IMR-90 (cell line): ENCODE measurements around the gene ANTXR2. TPM values are rescaled to one million over a fixed set of nuclear protein-coding genes. Genes with fewer than 3 reads are reported as not detected.

Source experiments
- ATAC-seq: fragments of 200-7000 bp; cut with Tn5 transposase; 2 replicates; pipeline ENCODE4 v1.9.1; 2020; ENCODE audit warnings: low read depth, mild to moderate bottlenecking, moderate library complexity
- BruUV-seq: library from RNA; stranded (reverse); fragments of 400-500 nt; replicated peaks from 2 replicates; lab custom pipeline; 2021; lab: Mats Ljungman, UMichigan
- CTCF ChIA-PET: fragments of 300-600 bp; formaldehyde crosslinking; extraction: SDS; loops from one replicate; lab custom pipeline; 2021; ENCODE audit warnings: antibody characterized with exemption; lab: Yijun Ruan, JAX
- POLR2A ChIA-PET: fragments of 300-600 bp; sonication (Branson Sonifier 250); formaldehyde crosslinking; loops from one replicate; lab custom pipeline; 2022; ENCODE audit warnings: antibody characterized with exemption; ENCODE audit not compliant: unreplicated experiment; lab: Charles Lee
- DNase-seq: peaks from one replicate; pipeline ENCODE4 v3.0.0; 2013
- H2AFZ ChIP-seq: replicated peaks from 2 replicates; pipeline ENCODE3; 2013; ENCODE audit warnings: low read length, mild to moderate bottlenecking; ENCODE audit not compliant: poor library complexity
- H2AK5ac ChIP-seq: 2 replicates; pipeline ENCODE4 v1.6.1; 2013; ENCODE audit warnings: low read depth, low read length, inconsistent platforms
- H2AK9ac ChIP-seq: replicated peaks from 2 replicates; pipeline ENCODE3; 2013; ENCODE audit warnings: mild to moderate bottlenecking, low read depth, low read length, moderate library complexity; ENCODE audit not compliant: poor library complexity
- H2BK120ac ChIP-seq: 2 replicates; pipeline ENCODE4 v1.6.1; 2013; ENCODE audit warnings: low read depth, low read length, inconsistent platforms
- H2BK15ac ChIP-seq: 3 replicates; pipeline ENCODE4 v1.6.1; 2013; ENCODE audit warnings: low read depth, low read length, inconsistent platforms
- H2BK20ac ChIP-seq: 2 replicates; pipeline ENCODE4 v1.6.1; 2013; ENCODE audit warnings: low read depth, mild to moderate bottlenecking, inconsistent platforms, low read length, moderate library complexity
- H2BK5ac ChIP-seq: 2 replicates; pipeline ENCODE4 v1.6.1; 2013; ENCODE audit warnings: mild to moderate bottlenecking, low read depth, low read length, inconsistent platforms; ENCODE audit not compliant: poor library complexity, severe bottlenecking
- H3K14ac ChIP-seq: replicated peaks from 2 replicates; pipeline ENCODE4 v1.6.1; 2013; ENCODE audit warnings: low read depth, low read length, inconsistent platforms
- H3K18ac ChIP-seq: 2 replicates; pipeline ENCODE4 v1.6.1; 2013; ENCODE audit warnings: low read depth, low read length, control low read depth
- H3K23ac ChIP-seq: 2 replicates; pipeline ENCODE4 v1.6.1; 2013; ENCODE audit warnings: low read depth, low read length, inconsistent platforms
- H3K27ac ChIP-seq: 2 replicates; pipeline ENCODE4 v1.5.1; 2013; ENCODE audit warnings: mild to moderate bottlenecking, control low read depth, low read length; ENCODE audit not compliant: insufficient read depth
- H3K27me3 ChIP-seq: 2 replicates; pipeline ENCODE4 v1.6.1; 2013; ENCODE audit warnings: low read length; ENCODE audit not compliant: control insufficient read depth, insufficient read depth
- H3K36me3 ChIP-seq: 2 replicates; pipeline ENCODE4 v1.6.1; 2013; ENCODE audit warnings: low read length, mixed read lengths; ENCODE audit not compliant: control insufficient read depth, insufficient read depth
- H3K4ac ChIP-seq: 2 replicates; pipeline ENCODE4 v1.6.1; 2013; ENCODE audit warnings: low read depth, low read length, inconsistent platforms
- H3K4me1 ChIP-seq: 2 replicates; pipeline ENCODE4 v1.6.1; 2013; ENCODE audit warnings: low read length, mixed read lengths; ENCODE audit not compliant: control insufficient read depth, insufficient read depth
- H3K4me2 ChIP-seq: 2 replicates; pipeline ENCODE4 v1.6.1; 2013; ENCODE audit warnings: low read depth, mild to moderate bottlenecking, control low read depth, low read length, moderate library complexity
- H3K4me3 ChIP-seq: 2 replicates; pipeline ENCODE4 v1.5.1; 2013; ENCODE audit warnings: low read depth, mild to moderate bottlenecking, control low read depth, low read length, moderate library complexity; ENCODE audit not compliant: insufficient read depth
- H3K56ac ChIP-seq: 2 replicates; pipeline ENCODE4 v1.6.1; 2013; ENCODE audit warnings: low read length, inconsistent platforms; ENCODE audit not compliant: insufficient read depth; ENCODE audit errors: extremely low read depth
- H3K79me1 ChIP-seq, 2 experiments: 2 replicates each; pipeline ENCODE4 v1.6.1; 2013; ENCODE audit warnings: low read length in 2 of 2, inconsistent platforms in 1 of 2, low read depth in 1 of 2
- H3K9ac ChIP-seq: 2 replicates; pipeline ENCODE4 v1.6.1; 2013; ENCODE audit warnings: low read depth, low read length, control low read depth
- H3K9me1 ChIP-seq: 2 replicates; pipeline ENCODE4 v1.6.1; 2013; ENCODE audit warnings: low read length, inconsistent platforms; ENCODE audit not compliant: insufficient read depth
- H3K9me3 ChIP-seq: 2 replicates; pipeline ENCODE4 v1.6.1; 2013; ENCODE audit warnings: low read length; ENCODE audit not compliant: control insufficient read depth, insufficient read depth
- H4K20me1 ChIP-seq: 2 replicates; pipeline ENCODE4 v1.6.1; 2013; ENCODE audit warnings: low read length, inconsistent platforms; ENCODE audit not compliant: insufficient read depth
- H4K5ac ChIP-seq: 2 replicates; pipeline ENCODE4 v1.6.1; 2013; ENCODE audit warnings: mild to moderate bottlenecking, low read depth, low read length, control low read depth
- H4K8ac ChIP-seq, 2 experiments: 2 replicates each; pipeline ENCODE4 v1.6.1; 2013; ENCODE audit warnings: low read depth in 2 of 2, low read length in 2 of 2, control low read depth in 1 of 2, inconsistent platforms in 1 of 2
- H4K91ac ChIP-seq: 2 replicates; pipeline ENCODE4 v1.6.1; 2013; ENCODE audit warnings: low read depth, low read length, inconsistent platforms; ENCODE audit not compliant: insufficient read depth
- BHLHE40 ChIP-seq: fragments of 150-350 bp; IDR thresholded peaks from 2 replicates; pipeline ENCODE4 v1.6.1; 2016; ENCODE audit warnings: mild to moderate bottlenecking, low read depth, low read length
- CHD1 ChIP-seq: IDR thresholded peaks from 2 replicates; pipeline ENCODE4 v1.6.1; 2012; ENCODE audit warnings: low read depth, low read length, improper control_type of control experiment
- MAFK ChIP-seq: IDR thresholded peaks from 2 replicates; pipeline ENCODE4 v1.6.1; 2012; ENCODE audit warnings: low read depth, low read length, improper control_type of control experiment
- MAZ ChIP-seq: IDR thresholded peaks from 2 replicates; pipeline ENCODE4 v1.6.1; 2012; ENCODE audit warnings: low read depth, mild to moderate bottlenecking, low read length, improper control_type of control experiment, moderate library complexity, borderline replicate concordance
- MXI1 ChIP-seq: IDR thresholded peaks from 2 replicates; pipeline ENCODE4 v1.6.1; 2012; ENCODE audit warnings: low read depth, mild to moderate bottlenecking, low read length, moderate library complexity, borderline replicate concordance
- POLR2A ChIP-seq: IDR thresholded peaks from 2 replicates; pipeline ENCODE4 v1.6.1; 2012; ENCODE audit warnings: mild to moderate bottlenecking, low read depth, low read length
- RAD21 ChIP-seq: IDR thresholded peaks from 2 replicates; pipeline ENCODE4 v1.6.1; 2012; ENCODE audit warnings: low read length, improper control_type of control experiment
- RCOR1 ChIP-seq: IDR thresholded peaks from 2 replicates; pipeline ENCODE4 v1.6.1; 2012; ENCODE audit warnings: mild to moderate bottlenecking, low read length, improper control_type of control experiment; ENCODE audit not compliant: insufficient replicate concordance
- RFX5 ChIP-seq: IDR thresholded peaks from 2 replicates; pipeline ENCODE4 v1.8.0; 2012; ENCODE audit warnings: low read depth, mild to moderate bottlenecking, low read length, moderate library complexity
- WGBS, 2 experiments: methylation state at CpG; one replicate each; pipeline versions ENCODE4 v1.1.5 to v1.1.7; 2013; ENCODE audit warnings: missing lambda C conversion rate in 2 of 2; ENCODE audit not compliant: insufficient read length in 1 of 2; ENCODE audit errors: extremely low coverage in 2 of 2; 5-methylcytosine and 5-hydroxymethylcytosine counted together
- dilution Hi-C: fragments of 300-500 bp; cut with HindIII; formaldehyde crosslinking; loops from one replicate; pipeline ENCODE4 v1.14.3; 2018; ENCODE audit warnings: low sequenced_read_pairs; ENCODE audit not compliant: unreplicated experiment
- in situ Hi-C: fragments of 300-500 bp; cut with MboI; formaldehyde crosslinking; loops from 3 replicates; pipeline ENCODE4 v1.14.3; 2019; ENCODE audit warnings: low sequenced_read_pairs, inconsistent platforms, mixed read lengths
- intact Hi-C: fragments of 100-400 bp; cut with micrococcal nuclease; formaldehyde crosslinking; loops from 2 replicates; pipeline ENCODE4 v1.10.0; 2022
- polyA plus RNA-seq, 3 experiments: library from polyadenylated mRNA; depleted of rRNA; stranded (reverse); fragments of >200 nt; gene quantifications; 2 replicates each; pipeline ENCODE4 v1.2.3, GENCODE V29; 2012; ENCODE audit warnings: low replicate concordance in 1 of 3
- total RNA-seq: library from RNA; depleted of rRNA; stranded (reverse); fragments of >200 nt; gene quantifications from 2 replicates; pipeline ENCODE4 v1.2.3, GENCODE V29; 2012
- TF ChIP-seq, protein P1 (sequence below): fragments of 150-350 bp; IDR thresholded peaks from 2 replicates; pipeline ENCODE4 v1.6.1; 2016; ENCODE audit warnings: low read depth, mild to moderate bottlenecking, low read length, moderate library complexity, borderline replicate concordance
- TF ChIP-seq, protein P2 (sequence below): fragments of 150-350 bp; IDR thresholded peaks from 2 replicates; pipeline ENCODE4 v1.6.1; 2017; ENCODE audit warnings: mild to moderate bottlenecking, antibody characterized with exemption, low read length, low read depth

ANTXR2 gene
- total and polyA plus RNA-seq, 2 of the 4 experiments (the other 2 are of a cell fraction), result 46.8 to 88.5 TPM

DNA sequence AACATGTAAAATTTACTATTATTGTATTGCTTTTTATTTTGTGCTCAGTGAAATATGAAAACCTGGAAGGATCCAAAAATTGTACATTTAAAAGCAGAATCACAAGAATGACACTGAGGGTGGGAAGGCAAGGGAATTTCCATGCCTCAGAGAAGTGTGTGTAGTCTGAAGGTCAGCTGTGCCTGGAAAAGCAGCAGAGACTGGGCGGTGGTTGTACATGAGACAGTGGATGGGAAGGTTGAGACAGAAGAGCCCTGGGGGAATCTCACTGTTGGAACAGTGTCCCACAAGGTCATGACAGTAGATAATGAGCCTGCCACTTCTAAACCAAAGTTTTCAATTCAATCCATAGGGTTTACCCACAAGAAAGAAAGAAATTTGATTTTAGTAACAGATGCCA is 17.1 kb upstream of the ANTXR2 start:
- Histone ChIP-seq H3K4me3 (no peak overlapping the region), H3K27me3 (no peaks in the 10 kb centered on the region), H4K8ac (no peak overlapping the region), H4K91ac (no peak overlapping the region), H3K36me3 (no peaks in the 10 kb centered on the region), H4K20me1 (no peaks in the 10 kb centered on the region), H2AK5ac (no peak overlapping the region), H3K23ac (no peak overlapping the region), H3K14ac (no peak overlapping the region), H2BK5ac (no peak overlapping the region), H3K9me3 (no peaks in the 10 kb centered on the region), H2BK15ac (no peak overlapping the region), H3K9ac (no peak overlapping the region), H3K4ac (no peak overlapping the region), H3K79me1 (no peaks in the 10 kb centered on the region), H3K18ac (no peak overlapping the region), H2AK9ac (no peak overlapping the region), H2BK120ac (no peak overlapping the region), H4K5ac (no peak overlapping the region), H3K4me1 (peaks cover 2% of the 10 kb centered on the region; the same call in 1 of the 2 replicates), H3K9me1 (no peaks in the 10 kb centered on the region), H2AFZ (no peak overlapping the region), H3K4me2 (no peak overlapping the region), H3K27ac (no peak overlapping the region), H3K56ac (no peak overlapping the region), H2BK20ac (no peak overlapping the region)
- dilution Hi-C loops, result no loop called here
- in situ Hi-C loops, result no loop called here
- ChIA-PET CTCF (no interaction called here), POLR2A (no interaction called here)
- no peak for TF ChIP-seq RAD21
- TF ChIP-seq, protein P1, sequence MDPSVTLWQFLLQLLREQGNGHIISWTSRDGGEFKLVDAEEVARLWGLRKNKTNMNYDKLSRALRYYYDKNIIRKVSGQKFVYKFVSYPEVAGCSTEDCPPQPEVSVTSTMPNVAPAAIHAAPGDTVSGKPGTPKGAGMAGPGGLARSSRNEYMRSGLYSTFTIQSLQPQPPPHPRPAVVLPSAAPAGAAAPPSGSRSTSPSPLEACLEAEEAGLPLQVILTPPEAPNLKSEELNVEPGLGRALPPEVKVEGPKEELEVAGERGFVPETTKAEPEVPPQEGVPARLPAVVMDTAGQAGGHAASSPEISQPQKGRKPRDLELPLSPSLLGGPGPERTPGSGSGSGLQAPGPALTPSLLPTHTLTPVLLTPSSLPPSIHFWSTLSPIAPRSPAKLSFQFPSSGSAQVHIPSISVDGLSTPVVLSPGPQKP, result no peak
- TF ChIP-seq MAFK, result no peak
- no peak for TF ChIP-seq CHD1
- TF ChIP-seq RCOR1, result no peak
- TF ChIP-seq POLR2A, result no peak
- TF ChIP-seq, protein P2, sequence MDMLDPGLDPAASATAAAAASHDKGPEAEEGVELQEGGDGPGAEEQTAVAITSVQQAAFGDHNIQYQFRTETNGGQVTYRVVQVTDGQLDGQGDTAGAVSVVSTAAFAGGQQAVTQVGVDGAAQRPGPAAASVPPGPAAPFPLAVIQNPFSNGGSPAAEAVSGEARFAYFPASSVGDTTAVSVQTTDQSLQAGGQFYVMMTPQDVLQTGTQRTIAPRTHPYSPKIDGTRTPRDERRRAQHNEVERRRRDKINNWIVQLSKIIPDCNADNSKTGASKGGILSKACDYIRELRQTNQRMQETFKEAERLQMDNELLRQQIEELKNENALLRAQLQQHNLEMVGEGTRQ, result no peak
- no peak for TF ChIP-seq MAZ
- no peak for TF ChIP-seq MXI1
- TF ChIP-seq BHLHE40, result no peak
- no peak for TF ChIP-seq RFX5
- intact Hi-C loops, result no loop called here
- DNase-seq (no peak), ATAC-seq (no peak)
- no TSS peak for BruUV-seq
- WGBS, 2 experiments, result no CpG with 5 or more reads among the region's 1 CpG
